H1 (cell line): ENCODE data around the gene CDC14B. TPM values are rescaled to one million over a fixed set of nuclear protein-coding genes. Genes with fewer than 3 reads are reported as not detected.

ENCODE experiments used
- SP4 ChIP-seq: IDR thresholded peaks from 2 replicates; pipeline ENCODE4 v1.6.1; 2012; ENCODE audit warnings: low read length, inconsistent platforms
- polyA plus RNA-seq, 7 experiments: library from polyadenylated mRNA; depleted of rRNA in 3 of 7; stranded (reverse) in 5 of 7; unstranded in 2 of 7; fragments of >200 nt in 5 of 7; fragments of 200-250 nt in 2 of 7; gene quantifications; 1 replicate in 5 of 7; 2 replicates in 1 of 7; 4 replicates in 1 of 7; pipeline versions ENCODE4 v1.2.1 to v1.2.3, GENCODE V29; 2011 to 2013; ENCODE audit warnings: missing spikeins in 2 of 7, mixed read lengths in 2 of 7
- total RNA-seq: library from RNA; stranded (reverse); fragmentation: NEBNext Ultra II Directional; extraction: Animal tissue kit (Norgen Biotek cat#: 25700); gene quantifications from 2 replicates; pipeline ENCODE4 v1.2.1, GENCODE V29; 2021

Gene CDC14B
- total and polyA plus RNA-seq, 2 of the 8 experiments (the other 6 are each of a cell fraction or from before 2014, with no cell fraction given): 17.2 to 44.6 TPM

DNA sequence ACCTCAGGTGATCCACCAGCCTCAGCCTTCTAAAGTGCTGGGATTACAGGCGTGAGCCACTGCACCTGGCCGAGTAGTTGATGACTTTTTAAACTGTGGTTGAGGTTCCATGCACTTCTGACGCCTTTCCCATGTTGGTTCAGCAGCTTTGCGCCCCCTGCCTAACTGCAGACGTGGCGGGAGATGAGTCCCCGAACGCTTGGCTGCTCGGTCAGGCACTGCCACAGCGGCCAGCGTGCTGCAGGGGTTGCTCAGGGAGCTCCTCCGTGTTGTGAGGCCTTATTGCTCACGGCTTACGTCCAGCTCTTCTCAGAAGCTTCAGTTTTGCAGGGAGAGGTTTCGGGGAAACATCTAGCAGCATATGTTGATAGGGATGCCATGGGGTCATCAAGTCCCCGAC, 134.4 kb downstream of the CDC14B start (continued):
- TF ChIP-seq SP4: no peak
